H9 (cell line): ENCODE results near the gene JMJD7. TPM values are rescaled to one million over a fixed set of nuclear protein-coding genes. Genes with fewer than 3 reads are reported as not detected.
A peak's percentile ranks its signal among the peaks of the same experiment; 100 is the strongest.

ENCODE experiments used
- DNase-seq: peaks from one replicate; pipeline ENCODE4 v3.0.0-alpha.2; 2017
- H2AFZ ChIP-seq: one replicate; pipeline ENCODE4 v1.6.1; 2013; ENCODE audit warnings: mild to moderate bottlenecking, low read length, control low read depth, moderate library complexity
- H2AK5ac ChIP-seq: 2 replicates; pipeline ENCODE4 v1.6.1; 2013; ENCODE audit warnings: low read length, control low read depth, mixed read lengths; ENCODE audit not compliant: insufficient read length
- H2BK120ac ChIP-seq: one replicate; pipeline ENCODE4 v1.6.1; 2013; ENCODE audit warnings: low read depth, mild to moderate bottlenecking, low read length, control low read depth, inconsistent platforms; ENCODE audit not compliant: poor library complexity, severe bottlenecking
- H2BK12ac ChIP-seq: 2 replicates; pipeline ENCODE4 v1.6.1; 2013; ENCODE audit warnings: low read length, control low read depth, mixed read lengths, low read depth; ENCODE audit not compliant: insufficient read length
- H2BK15ac ChIP-seq: 2 replicates; pipeline ENCODE4 v1.6.1; 2013; ENCODE audit warnings: low read depth, low read length, control low read depth
- H2BK20ac ChIP-seq: one replicate; pipeline ENCODE4 v1.6.1; 2013; ENCODE audit warnings: low read depth, mild to moderate bottlenecking, low read length, control low read depth, inconsistent platforms; ENCODE audit not compliant: poor library complexity, severe bottlenecking
- H2BK5ac ChIP-seq: 2 replicates; pipeline ENCODE4 v1.6.1; 2013; ENCODE audit warnings: low read length, control low read depth, mixed read lengths; ENCODE audit not compliant: insufficient read length
- H3K14ac ChIP-seq: 2 replicates; pipeline ENCODE4 v1.6.1; 2013; ENCODE audit warnings: low read length, control low read depth; ENCODE audit not compliant: insufficient read depth
- H3K18ac ChIP-seq: 2 replicates; pipeline ENCODE4 v1.6.1; 2013; ENCODE audit warnings: low read depth, mild to moderate bottlenecking, mixed read lengths, low read length, control low read depth; ENCODE audit not compliant: insufficient read length
- H3K23ac ChIP-seq: 2 replicates; pipeline ENCODE4 v1.6.1; 2013; ENCODE audit warnings: low read length, control low read depth, mixed read lengths, low read depth; ENCODE audit not compliant: insufficient read length
- H3K23me2 ChIP-seq: 2 replicates; pipeline ENCODE4 v1.6.1; 2013; ENCODE audit warnings: low read depth, mild to moderate bottlenecking, mixed read lengths, low read length, control low read depth; ENCODE audit not compliant: insufficient read length, poor library complexity, severe bottlenecking
- H3K27ac ChIP-seq: 2 replicates; pipeline ENCODE4 v1.5.1; 2013; ENCODE audit warnings: low read length, control low read depth, mixed read lengths, low read depth; ENCODE audit not compliant: insufficient read length
- H3K27me3 ChIP-seq: 2 replicates; pipeline ENCODE4 v1.6.1; 2013; ENCODE audit warnings: low read length, control low read depth, inconsistent platforms; ENCODE audit not compliant: insufficient read depth
- H3K4ac ChIP-seq: 2 replicates; pipeline ENCODE4 v1.6.1; 2013; ENCODE audit warnings: low read depth, mild to moderate bottlenecking, control low read depth, inconsistent platforms, low read length, moderate library complexity
- H3K4me1 ChIP-seq: 2 replicates; pipeline ENCODE4 v1.6.1; 2013; ENCODE audit warnings: low read length, control low read depth, inconsistent platforms; ENCODE audit not compliant: insufficient read depth
- H3K4me2 ChIP-seq: 2 replicates; pipeline ENCODE4 v1.6.1; 2013; ENCODE audit warnings: low read length, control low read depth, mixed read lengths; ENCODE audit not compliant: insufficient read length, insufficient read depth
- H3K56ac ChIP-seq: 2 replicates; pipeline ENCODE4 v1.6.1; 2013; ENCODE audit warnings: low read depth, mild to moderate bottlenecking, mixed read lengths, low read length, control low read depth; ENCODE audit not compliant: insufficient read length
- H3K79me1 ChIP-seq: 2 replicates; pipeline ENCODE4 v1.6.1; 2013; ENCODE audit warnings: low read depth, mild to moderate bottlenecking, moderate library complexity, low read length, control low read depth, inconsistent platforms; ENCODE audit not compliant: insufficient read depth, poor library complexity, severe bottlenecking
- H3K79me2 ChIP-seq: 2 replicates; pipeline ENCODE4 v1.6.1; 2013; ENCODE audit warnings: low read length, control low read depth, inconsistent platforms; ENCODE audit not compliant: insufficient read depth
- H3K9ac ChIP-seq: 2 replicates; pipeline ENCODE4 v1.6.1; 2013; ENCODE audit warnings: low read length, control low read depth, mixed read lengths; ENCODE audit not compliant: insufficient read length; ENCODE audit errors: extremely low read depth
- H3K9me3 ChIP-seq: one replicate; pipeline ENCODE4 v1.6.1; 2013; ENCODE audit warnings: low read depth, low read length, inconsistent platforms; ENCODE audit not compliant: control insufficient read depth
- H3T11ph ChIP-seq: one replicate; pipeline ENCODE4 v1.6.1; 2013; ENCODE audit warnings: mild to moderate bottlenecking, low read length, control low read depth, inconsistent platforms
- H4K20me1 ChIP-seq: one replicate; pipeline ENCODE4 v1.6.1; 2013; ENCODE audit not compliant: control insufficient read depth, insufficient read length, insufficient read depth
- H4K5ac ChIP-seq: 2 replicates; pipeline ENCODE4 v1.6.1; 2013; ENCODE audit warnings: low read depth, mild to moderate bottlenecking, mixed read lengths, low read length, control low read depth; ENCODE audit not compliant: insufficient read length
- H4K8ac ChIP-seq: replicated peaks from 2 replicates; pipeline ENCODE4 v1.6.1; 2013; ENCODE audit warnings: low read length, control low read depth, mixed read lengths, low read depth; ENCODE audit not compliant: insufficient read length
- H4K91ac ChIP-seq: 2 replicates; pipeline ENCODE4 v1.6.1; 2013; ENCODE audit warnings: low read depth, mild to moderate bottlenecking, moderate library complexity, mixed read lengths, low read length, control low read depth; ENCODE audit not compliant: insufficient read length
- H3K27ac Mint-ChIP-seq, 3 experiments: 2 replicates in 2 of 3; 3 replicates in 1 of 3; pipeline ENCODE4 v1.8.0; 2020 to 2021; ENCODE audit warnings: mixed read lengths in 3 of 3, mild to moderate bottlenecking in 1 of 3, moderate library complexity in 1 of 3
- H3K27me3 Mint-ChIP-seq: 2 replicates; pipeline ENCODE4 v1.8.0; 2021; ENCODE audit warnings: low read depth, mild to moderate bottlenecking, moderate library complexity, mixed read lengths
- H3K36me3 Mint-ChIP-seq, 3 experiments: 2 replicates in 2 of 3; 3 replicates in 1 of 3; pipeline ENCODE4 v1.8.0; 2020 to 2021; ENCODE audit warnings: low read depth in 3 of 3, mixed read lengths in 3 of 3; ENCODE audit not compliant: insufficient read depth in 1 of 3
- H3K4me1 Mint-ChIP-seq, 2 experiments: 2 replicates each; pipeline ENCODE4 v1.8.0; 2020; ENCODE audit warnings: mixed read lengths in 2 of 2
- H3K4me3 Mint-ChIP-seq, 2 experiments: 2 replicates in 1 of 2; 3 replicates in 1 of 2; pipeline ENCODE4 v1.8.0; 2020 to 2021; ENCODE audit warnings: mild to moderate bottlenecking in 2 of 2, mixed read lengths in 2 of 2, moderate library complexity in 1 of 2
- H3K9me3 Mint-ChIP-seq, 2 experiments: 2 replicates in 1 of 2; 3 replicates in 1 of 2; pipeline ENCODE4 v1.8.0; 2020; ENCODE audit warnings: mild to moderate bottlenecking in 2 of 2, mixed read lengths in 2 of 2, moderate library complexity in 1 of 2
- CTCF ChIP-seq: fragments of 200-600 bp; sonication (generic); conservative IDR thresholded peaks from 3 replicates; pipeline ENCODE4 v1.8.0; 2021; ENCODE audit warnings: antibody characterized with exemption, mild to moderate bottlenecking
- whole genome bisulfite sequencing: extraction: QIAGEN DNeasy Blood & Tissue Kit; methylation state at CpG from one replicate; pipeline ENCODE4 v1.1.7; 2013; ENCODE audit warnings: missing lambda C conversion rate, low lambda C conversion rate, mixed read lengths; ENCODE audit not compliant: insufficient read length; ENCODE audit errors: extremely low coverage; 5-methylcytosine and 5-hydroxymethylcytosine counted together
- total RNA-seq: library from RNA; stranded (reverse); gene quantifications from 2 replicates; pipeline ENCODE4 v1.2.1, GENCODE V29; 2021

Gene JMJD7
- total RNA-seq, 1 experiment from 2014 or later = 13.3 TPM

GRCh38 chr15:41834096-41834495 lies 6.2 kb downstream of the JMJD7 start:
- H4K20me1 ChIP-seq = no peaks in the 10 kb centered on the region

More at GRCh38 chr15:41834096-41834495, 6.2 kb downstream of the JMJD7 start:
- Mint-ChIP-seq H3K36me3 (peaks cover 5 to 22% (median 11%) of the 10 kb centered on the region in 3 experiments; a peak in 6 of 7 replicates), H3K27ac (peak overlapping the region in 1 of 3 experiments; percentile 77; a peak in 1 of 7 replicates), H3K4me3 (no peak overlapping the region), H3K9me3 (no peaks in the 10 kb centered on the region; a peak in 1 of 5 replicates), H3K27me3 (no peaks in the 10 kb centered on the region), H3K4me1 (no peaks in the 10 kb centered on the region)
- Histone ChIP-seq H3K79me2 (no peaks in the 10 kb centered on the region), H4K91ac (no peak overlapping the region), H2BK15ac (no peak overlapping the region), H3K27ac (no peak overlapping the region), H2BK5ac (no peak overlapping the region), H4K5ac (no peak overlapping the region), H3K9ac (no peak overlapping the region), H2AK5ac (no peak overlapping the region), H3K9me3 (no peaks in the 10 kb centered on the region), H3K27me3 (no peaks in the 10 kb centered on the region), H2BK12ac (no peak overlapping the region), H3K79me1 (no peaks in the 10 kb centered on the region), H2BK120ac (no peak overlapping the region), H3K18ac (no peak overlapping the region), H3K4me2 (no peak overlapping the region), H3K4me1 (no peaks in the 10 kb centered on the region), H2BK20ac (no peak overlapping the region), H3K56ac (no peak overlapping the region), H3K4ac (no peak overlapping the region), H3K23ac (no peak overlapping the region), H3T11ph (no peak overlapping the region), H3K23me2 (no peaks in the 10 kb centered on the region), H4K8ac (no peak overlapping the region), H2AFZ (no peak overlapping the region), H3K14ac (no peak overlapping the region)
- DNase-seq = no peak
- TF ChIP-seq CTCF = no peak
- WGBS = no CpG with 5 or more reads among the region's 3 CpGs
